GM12872 (cell line): ENCODE measurements around the gene NKX6-2.

ENCODE experiments used
- CTCF ChIP-seq: IDR thresholded peaks from 3 replicates; pipeline ENCODE4 v1.5.1; 2011; ENCODE audit warnings: low read depth, mild to moderate bottlenecking, low read length, moderate library complexity; ENCODE audit not compliant: insufficient read depth

The NKX6-2 gene

GRCh38 chr10:132790934-132791829 lies 5.2 kb upstream of the NKX6-2 start:
- no peak for TF ChIP-seq CTCF

- TF ChIP-seq CTCF = no peak
Measured at GRCh38 chr10:132790470-132790869, 4.5 kb upstream of the NKX6-2 start.

GRCh38 chr10:132789659-132790148 lies 3.8 kb upstream of the NKX6-2 start:
- no peak for TF ChIP-seq CTCF

- TF ChIP-seq CTCF = no peak
Measured at GRCh38 chr10:132788831-132789219, 2.9 kb upstream of the NKX6-2 start.

GRCh38 chr10:132788180-132788830 lies 2.4 kb upstream of the NKX6-2 start:
- 0 out of 3 replicates have a peak, but pooled peaks have one; percentile 8 for TF ChIP-seq CTCF

GRCh38 chr10:132787495-132788179 lies 1.7 kb upstream of the NKX6-2 start:
- no peak for TF ChIP-seq CTCF
